Kasumi-1 (cell line): Measurements from ENCODE around the gene ARHGEF11.

Experiments used
- DNase-seq, 2 experiments: peaks; one replicate each; lab custom pipeline; 2025; lab: John Stamatoyannopoulos, UW

Gene ARHGEF11

DNA sequence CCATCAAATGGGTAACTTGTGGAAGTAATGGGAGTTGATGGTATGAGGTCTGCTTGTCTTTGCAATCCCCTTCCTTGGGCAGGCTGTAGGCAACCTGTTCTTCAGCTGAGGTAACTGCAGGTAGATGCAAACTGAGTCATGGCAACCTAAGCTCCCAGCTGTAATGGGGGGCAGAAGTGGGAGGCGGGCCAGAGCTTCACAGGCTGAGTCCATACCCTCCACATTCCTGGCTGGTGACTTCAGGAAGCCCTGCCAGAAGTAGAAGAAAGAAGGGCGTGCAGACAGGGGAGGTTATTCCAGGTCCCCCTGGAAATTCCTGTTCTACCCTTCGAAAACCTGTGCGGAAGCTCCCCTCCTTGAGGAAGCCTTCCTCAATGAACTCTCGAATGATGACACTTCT is 44.9 kb downstream of the ARHGEF11 start:
- no peak for DNase-seq

DNA sequence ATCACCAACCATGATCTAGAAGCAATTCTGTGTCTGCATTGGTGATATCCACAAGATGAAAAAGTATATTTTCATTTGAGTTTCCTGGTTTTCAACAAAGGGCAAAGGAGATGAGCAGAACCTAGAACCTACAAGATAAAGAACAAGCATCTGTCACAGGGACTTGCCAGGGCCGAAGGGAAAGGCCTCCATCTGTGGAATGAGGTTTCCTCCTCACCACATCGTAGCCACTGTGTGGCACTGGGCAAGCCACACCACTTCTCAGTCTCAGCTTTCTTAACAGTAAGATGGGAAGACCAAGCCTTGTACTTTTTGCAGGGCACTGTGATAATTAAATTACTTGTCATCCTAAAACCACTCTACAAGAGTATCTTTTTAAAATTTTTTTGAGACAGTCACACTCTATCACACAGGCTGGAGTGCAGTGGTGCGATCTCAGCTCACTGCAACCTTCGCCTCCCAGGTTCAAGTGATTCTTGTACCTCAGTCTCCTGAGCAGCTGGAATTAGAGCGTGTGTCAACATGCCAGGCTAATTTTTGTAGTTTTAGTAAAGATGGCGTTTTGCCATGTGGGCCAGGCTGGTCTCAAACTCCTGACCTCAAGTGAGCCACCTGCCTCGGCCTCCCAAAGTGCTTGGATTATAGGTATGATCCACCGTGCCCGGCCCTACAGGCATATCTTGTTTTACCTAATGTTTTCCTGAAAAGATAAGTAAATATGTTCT is 45.8 kb downstream of the ARHGEF11 start:
- DNase-seq: no peak

DNA sequence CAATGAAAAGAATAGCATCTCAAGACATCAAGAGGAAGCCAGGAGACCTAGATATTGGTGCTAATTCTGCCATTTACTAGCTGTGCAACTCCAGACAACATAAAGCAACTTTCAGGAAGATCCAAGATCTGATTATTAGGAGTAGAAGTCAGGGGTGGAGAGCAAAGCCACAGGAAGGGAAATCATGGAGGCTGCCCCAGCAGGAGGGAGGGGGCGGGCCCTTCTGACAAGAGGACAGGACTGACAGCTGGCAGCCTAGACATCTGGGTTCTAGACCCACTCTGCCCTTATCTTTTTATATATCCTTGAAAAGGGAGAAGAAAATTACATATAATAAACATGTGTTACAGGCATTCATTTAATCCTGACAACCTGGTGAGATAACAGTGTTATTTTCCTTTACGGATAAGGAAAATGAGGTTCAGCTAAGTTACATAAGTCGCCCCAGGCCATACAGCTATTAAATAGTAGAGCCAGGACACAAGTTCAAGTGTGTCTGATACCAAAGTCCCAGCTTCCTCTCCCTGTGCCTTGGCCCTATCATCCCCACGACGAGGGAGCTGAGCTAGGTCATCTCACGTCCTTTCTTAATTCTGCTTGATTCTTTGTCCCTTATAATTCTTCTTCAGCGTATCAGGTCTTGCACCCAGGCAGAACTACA is 46.6 kb downstream of the ARHGEF11 start:
- DNase-seq: no peak

DNA sequence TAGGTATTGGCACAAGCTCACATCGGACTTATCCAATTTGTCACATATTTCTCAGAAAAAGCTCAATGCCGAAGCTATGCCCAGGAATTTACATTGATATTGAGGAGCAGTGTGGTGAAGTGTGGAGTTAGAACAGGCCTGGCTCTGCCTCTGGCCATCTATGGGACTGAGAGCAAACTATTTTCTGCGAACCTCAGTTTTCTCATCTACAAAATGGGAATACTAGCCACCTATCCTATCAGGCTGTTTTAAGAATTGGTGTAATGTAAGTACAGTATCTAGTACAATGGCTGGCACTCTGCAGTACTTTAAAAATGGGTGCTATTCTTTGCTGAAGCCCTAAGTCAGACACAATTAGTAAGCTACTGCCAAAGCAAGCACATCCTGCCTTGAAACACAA is 47.2 kb downstream of the ARHGEF11 start:
- no peak for DNase-seq

DNA sequence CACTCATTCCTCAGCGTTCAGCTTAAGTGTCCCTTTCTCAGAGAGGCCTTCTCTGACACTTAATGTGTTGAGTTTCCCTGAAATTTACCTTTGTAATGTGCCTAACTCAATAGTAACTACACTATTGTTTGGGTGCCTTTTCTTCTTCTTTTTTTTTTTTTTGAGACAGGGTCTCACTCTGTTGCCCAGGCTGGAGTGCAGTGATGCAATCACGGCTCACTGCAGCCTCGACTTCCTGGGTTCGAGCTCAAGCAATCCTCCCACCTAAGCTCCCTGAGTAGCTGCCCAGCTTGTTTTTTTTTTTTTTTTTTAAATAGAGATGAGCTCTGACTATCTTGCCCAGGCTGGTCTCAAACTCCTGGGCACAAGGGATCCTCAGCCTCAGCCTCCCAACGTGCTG is 50.1 kb downstream of the ARHGEF11 start:
- no peak for DNase-seq

DNA sequence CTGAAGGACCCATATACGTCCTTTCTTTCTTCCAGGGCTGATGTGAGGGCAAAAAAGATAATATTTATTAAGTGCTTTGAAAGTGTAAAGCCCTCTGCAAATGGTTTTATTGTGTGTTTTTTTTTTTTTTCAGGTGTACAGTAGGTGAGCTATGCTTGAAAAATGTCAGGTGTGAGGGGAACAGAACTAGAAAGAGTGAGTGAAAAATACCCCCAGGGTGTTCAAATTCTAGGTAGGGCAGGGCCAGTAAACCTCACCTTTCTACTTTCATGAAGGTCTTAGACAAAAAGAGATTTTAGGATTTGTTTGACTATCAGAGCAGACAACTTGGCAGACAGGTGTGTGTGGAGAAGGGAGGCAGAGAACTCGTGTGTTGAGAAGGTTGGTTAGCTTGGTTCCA is 51.3 kb downstream of the ARHGEF11 start:
- no peak for DNase-seq

DNA sequence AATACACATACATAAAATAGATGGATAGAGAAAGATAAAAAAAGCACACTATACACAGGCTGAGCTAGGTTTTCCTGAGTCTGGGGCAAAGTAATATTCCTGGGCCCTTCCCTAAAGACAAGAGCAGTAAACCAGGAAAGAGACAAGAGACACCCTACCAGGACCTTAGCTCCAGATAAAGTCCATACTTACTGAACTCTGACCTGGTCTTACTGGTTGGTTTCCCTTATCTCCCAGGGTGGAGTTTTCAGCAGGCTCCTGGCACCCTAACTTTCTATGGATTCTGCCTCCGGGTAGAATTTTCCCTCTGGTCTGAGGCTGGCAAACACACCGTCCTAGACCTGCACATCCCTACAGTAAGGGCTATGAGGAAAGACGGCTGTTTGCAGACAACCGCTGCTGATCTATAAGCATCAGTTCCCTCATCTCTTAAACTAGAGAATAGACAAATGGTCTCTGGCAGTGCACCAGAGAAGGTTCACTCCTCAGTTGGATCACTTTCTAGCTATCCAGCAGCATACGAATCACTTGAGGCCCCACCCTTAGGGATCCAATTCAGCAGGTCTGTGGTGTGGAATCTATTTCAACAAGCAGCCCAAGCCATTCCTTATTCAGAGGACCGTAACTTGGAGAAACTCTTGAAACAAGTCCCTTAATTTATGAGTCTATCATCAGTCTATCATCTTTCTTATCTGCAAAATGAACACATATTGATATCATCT is 52.0 kb downstream of the ARHGEF11 start:
- no peak for DNase-seq

DNA sequence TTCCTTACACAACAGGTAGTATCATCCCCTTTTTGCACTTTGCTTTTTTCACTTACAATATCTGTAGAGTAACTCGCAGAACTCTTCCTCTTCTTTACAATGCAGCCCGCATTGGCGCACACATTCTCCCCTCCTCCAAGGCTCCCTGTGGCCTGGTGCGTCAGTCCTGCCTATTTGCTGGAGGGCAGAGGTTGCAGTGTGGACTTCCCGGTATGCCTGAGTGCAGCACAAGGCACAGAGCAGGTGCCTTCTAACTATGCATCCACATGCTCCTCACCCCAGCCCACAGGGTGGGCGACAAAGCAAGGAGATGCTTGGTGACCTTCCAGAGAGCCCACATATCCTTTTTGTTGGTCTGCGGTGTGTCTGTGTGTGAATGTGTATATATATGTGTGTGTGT is 53.3 kb downstream of the ARHGEF11 start:
- DNase-seq: no peak

DNA sequence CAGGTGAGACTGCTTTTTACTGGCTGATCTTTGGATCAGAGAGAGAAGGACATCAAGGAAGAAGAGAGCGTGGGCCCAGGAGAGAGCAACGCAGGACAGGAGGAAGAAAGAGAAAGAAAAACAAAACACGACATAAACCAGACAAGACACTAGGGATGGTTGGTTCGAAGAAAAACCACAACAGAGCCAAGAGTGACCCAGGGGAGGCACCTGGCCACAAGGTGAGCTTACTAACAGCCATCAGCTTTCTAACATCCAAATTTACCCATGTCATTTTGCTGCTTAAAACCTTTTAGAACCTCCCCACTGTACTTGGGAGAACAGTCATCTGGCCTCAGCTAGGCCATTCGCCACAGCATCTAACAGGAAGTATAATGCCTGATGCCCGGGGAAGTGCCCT is 57.8 kb downstream of the ARHGEF11 start:
- no peak for DNase-seq

DNA sequence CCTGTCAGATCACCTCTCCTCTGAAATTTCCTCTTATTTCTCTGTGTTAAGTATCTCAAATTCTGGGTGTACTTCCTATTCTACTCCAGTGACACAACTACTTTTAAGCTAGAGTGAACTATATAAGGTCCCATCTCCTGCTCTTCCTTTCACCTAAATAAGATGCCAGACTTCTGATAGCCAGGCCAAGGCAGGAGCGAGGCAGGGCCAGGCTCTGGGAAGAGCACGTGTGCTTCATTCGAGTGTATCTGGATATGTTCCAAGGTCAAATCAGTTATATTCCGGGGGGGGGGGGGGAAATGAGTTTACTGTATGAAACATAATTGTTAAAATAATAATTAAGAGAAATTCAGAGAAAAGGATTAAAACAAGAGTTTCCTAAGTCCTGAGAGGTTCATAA is 65.0 kb downstream of the ARHGEF11 start:
- DNase-seq: no peak

DNA sequence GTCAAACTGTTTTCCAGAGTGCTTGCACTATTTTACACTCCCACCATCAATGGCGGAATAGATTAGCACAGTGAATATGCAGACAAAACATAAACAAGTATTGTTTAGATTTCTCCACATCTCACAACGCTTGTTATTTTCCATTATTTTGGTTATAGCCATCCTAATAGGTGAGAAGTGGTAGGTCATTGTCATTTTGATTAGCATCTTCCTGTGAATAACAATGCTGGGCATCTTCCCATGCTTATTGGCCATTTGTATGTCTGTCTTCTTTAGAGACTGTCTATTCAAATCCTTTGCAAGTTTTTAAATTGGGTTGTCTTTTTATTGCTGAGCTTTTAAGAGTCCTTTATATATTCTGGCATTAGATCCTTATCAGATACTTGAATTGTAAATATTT is 70.5 kb downstream of the ARHGEF11 start:
- DNase-seq: no peak

DNA sequence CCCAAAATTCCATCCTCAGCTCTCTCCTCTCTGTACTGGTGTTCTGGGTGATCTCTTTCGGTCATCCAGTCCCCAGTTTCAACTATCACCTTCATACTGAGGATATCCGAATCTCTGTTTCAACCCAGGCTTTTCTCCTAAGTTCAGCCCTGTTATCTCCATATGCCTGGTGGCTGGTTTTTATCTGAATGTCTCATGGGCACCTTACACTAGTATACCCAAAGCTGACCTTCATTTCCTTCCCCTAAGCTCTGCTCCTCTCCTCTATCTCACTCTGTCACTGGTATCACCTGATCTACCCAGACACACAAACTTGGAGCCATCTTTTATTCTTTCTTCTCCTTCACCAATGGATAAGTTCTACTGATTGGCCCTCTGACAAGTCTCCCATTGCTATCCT is 72.1 kb downstream of the ARHGEF11 start:
- no peak for DNase-seq

DNA sequence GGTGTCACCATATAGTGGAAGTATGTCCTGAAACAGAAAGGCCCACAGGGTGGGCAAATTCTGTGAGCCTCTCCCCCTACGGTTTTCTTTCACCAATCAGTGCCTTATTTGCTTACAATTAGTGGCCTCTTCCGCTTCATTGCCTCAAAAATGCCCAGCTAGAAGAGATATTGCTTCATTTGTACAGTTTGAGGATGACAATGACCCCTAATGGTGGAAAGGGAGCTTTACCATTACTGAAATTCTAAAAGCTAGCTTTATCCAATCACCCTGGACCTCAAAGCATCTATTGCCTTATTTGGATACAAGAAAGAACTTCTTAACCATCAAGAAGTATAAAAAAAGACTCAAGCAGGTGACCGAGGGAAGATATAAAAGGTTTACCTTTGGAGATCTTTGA is 75.5 kb downstream of the ARHGEF11 start:
- peak; percentile 22 to 42 for DNase-seq

DNA sequence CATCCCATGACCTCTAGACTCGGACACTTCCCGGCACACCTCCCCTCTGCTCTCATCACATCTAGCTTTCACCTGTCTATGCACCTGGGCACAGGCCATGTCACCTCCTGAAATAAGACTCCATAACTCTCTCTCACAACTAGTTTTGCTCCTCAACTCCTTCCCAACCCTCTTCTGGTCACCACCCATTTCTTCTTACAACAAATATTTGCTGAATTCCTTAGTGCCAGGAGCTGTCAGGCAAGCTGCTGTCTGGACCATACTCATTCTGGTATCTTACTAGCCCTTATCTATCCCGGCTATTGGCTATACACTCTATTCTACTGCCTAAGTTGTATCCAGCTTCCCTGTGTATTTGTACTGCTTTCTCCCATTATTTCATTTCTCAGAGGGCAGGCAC is 76.0 kb downstream of the ARHGEF11 start:
- no peak for DNase-seq

DNA sequence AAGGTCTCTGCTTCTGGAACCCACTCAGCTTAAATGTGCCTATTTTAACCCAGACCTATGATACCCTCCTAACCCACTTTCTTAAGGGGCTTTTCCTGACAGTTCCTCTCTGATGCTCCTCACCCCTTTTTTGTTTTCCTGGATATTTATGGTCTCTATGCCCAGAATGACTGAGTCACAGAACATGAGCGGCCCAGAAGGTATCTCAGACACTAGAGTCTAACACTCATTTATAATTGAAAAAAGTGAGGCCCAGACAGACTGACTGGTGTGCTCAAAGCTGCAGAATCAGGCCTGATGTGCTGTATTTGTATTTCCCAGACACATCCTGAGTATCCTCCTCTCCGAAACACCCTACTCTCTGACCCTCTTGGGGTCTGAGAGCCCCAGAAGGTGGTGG is 81.1 kb downstream of the ARHGEF11 start:
- DNase-seq: no peak

DNA sequence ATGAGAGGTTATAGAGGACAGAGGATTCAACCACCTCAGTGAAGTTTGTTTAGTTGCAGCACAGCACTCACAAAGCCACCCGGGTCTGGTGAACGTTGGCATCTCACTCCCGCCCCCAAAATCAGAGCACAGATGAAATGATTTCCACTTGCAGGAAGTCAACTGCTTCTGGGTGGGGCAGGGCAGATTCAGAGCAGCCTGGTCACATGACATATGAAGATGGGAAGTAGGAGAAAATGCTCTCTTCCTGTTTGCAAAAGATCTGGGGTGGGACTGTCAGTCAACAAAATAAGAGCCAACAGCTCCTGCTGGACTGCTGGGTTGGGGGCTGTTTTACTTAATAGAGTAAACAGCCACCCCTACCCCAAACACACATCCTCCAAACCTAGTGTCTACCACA is 81.9 kb downstream of the ARHGEF11 start:
- DNase-seq: peak in 1 of 2 experiments; percentile 5

DNA sequence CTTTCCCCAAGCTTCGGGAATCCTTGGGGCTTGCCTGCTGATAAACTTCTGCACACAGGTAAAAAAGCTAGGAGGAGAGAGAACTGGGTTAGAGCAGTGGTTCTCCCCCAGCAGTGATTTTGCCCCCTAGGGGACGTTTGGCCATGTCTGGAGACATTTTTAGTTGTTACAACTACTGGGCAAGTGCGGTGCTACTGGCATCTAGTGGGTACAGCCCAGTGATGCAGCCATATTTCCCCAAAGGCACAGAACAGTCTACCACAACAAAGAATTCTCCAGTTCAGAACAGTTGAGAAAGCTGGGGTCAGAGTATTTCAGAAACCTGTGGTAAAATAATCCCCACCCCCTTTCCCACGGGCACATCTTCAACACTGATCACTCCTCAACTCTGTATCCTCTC is 83.8 kb downstream of the ARHGEF11 start:
- DNase-seq: peak in 1 of 2 experiments; percentile 5

DNA sequence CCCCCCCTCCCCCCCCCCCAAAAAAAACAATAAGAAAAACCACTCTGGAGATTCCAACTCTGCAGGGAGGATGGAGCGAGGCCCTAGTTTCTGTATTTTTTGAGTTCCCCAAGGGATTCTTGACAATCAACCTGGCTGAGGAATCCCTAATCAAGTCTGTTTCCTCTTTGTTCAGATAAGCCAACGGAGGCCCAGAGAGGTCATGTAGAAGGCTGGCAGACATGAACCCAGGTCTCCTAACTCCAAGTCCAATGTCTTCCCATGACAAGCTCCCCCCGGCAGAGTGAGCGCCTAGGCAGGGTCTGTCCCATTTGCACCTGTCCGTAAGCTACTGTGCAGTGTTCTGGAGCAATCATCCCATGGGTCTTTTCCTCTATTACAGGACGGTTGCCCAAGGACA is 85.6 kb downstream of the ARHGEF11 start:
- DNase-seq: no peak

DNA sequence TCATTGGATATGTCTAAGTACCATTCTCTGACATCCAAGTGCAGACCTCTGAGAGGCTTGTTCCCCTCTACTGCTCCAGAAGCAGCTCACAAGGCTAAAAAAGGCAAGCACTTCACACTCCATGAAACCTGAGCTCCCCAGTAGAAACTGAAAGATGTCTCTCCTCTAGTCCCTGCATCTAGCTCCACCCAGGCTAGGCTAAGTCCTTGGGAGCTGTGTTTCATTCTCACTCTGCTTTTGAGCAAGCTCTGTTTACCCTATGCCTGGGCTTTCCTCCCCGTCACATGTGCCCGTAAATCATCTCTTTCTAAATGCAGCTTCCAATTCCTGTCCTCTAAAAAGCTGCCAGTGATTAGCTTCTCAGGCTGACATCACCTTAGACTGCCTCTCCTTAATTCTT is 86.1 kb downstream of the ARHGEF11 start:
- no peak for DNase-seq

DNA sequence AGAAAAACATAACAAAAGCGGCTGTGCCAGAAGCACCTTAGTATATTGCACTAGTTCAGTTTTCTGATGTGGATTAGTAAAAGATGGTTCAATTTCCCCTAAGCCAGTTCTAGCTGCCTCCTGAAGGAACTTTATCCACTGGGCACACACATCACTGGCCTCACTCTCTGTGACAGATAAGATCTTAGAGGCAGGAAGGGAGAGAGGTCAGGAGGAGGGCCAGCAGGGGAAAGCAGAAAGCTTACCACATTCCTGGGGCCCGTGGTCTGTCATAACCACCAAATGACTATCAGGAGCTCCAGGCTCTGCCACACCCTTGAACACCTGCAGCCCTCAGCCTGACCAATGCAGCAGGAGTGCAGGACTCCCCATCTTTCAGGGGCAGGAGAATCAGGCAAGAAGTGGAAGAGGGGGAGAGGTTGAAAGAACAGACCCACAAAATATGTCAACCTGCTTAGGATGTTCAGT is 87.3 kb downstream of the ARHGEF11 start:
- no peak for DNase-seq

DNA sequence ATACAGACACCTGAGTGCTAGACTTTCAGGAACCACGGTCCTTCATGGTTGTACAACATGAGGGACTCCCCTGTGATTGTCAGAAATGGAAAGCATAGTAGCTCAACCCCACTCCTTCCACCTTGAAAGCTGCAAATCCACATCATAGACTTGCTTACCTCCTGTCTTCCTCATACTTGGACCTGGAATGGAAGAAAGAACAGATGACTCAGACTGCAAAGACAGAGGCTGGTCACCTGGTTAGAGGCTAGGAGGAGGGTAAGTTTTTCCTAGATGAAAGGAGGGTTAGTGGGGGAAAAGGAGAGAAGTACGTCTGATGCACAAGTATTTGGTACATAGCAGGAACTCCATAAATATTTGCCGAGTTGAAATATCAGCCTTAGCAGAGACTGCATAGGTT is 87.9 kb downstream of the ARHGEF11 start:
- no peak for DNase-seq

DNA sequence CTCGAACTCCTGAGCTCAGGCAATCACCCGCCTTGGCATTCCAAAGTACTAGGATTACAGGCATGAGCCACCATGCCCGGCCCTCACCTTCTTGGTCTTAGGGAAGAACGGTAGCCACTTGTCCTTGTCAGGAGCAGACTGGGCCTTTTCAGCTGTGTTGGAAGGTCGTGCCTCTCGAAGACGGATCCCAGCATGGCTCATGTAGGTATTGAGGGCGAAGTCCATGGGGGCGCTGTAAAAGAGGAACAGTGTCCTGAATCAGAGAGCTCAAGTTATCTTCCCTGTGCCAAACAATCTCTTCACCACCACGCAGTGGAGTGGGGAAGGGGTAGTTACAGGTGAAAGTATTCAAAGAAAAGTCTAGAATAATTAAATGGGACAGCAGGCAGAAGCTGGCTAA is 89.2 kb downstream of the ARHGEF11 start:
- no peak for DNase-seq

DNA sequence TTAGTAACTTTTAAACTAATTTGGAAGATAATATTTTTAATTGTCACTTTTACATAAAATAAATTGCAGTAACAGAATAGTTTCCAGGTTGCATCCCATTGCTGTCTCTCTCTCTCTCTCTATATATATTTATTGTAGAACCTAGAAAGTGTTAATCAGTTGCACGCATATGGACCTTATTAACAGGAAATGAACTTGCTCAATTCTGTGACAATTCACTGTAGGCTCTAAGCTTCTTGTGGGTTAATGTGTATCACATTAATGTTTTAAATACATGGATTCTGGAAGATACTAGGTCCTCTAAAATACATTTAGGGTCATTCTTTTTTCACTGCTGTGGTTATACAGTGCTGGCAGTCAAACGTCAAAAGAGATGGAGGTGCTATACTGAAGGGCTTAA is 92.0 kb downstream of the ARHGEF11 start:
- DNase-seq: no peak
